Suprapubic skin (tissue), 4 donors: ENCODE measurements around the gene PPM1H.

ENCODE experiments used
- CTCF ChIP-seq, 2 donors: fragments of 200-600 bp in 1 of 2; fragments of 450-650 bp in 1 of 2; sonication (generic) in 1 of 2; IDR thresholded peaks; one replicate each; pipeline ENCODE4 v1.5.1; 2016 to 2019; ENCODE audit warnings: antibody characterized with exemption in 2 of 2, mild to moderate bottlenecking in 1 of 2, moderate library complexity in 1 of 2
- EP300 ChIP-seq: sonication (generic); formaldehyde crosslinking; IDR thresholded peaks from one replicate; pipeline ENCODE4 v1.6.1; 2017; ENCODE audit warnings: antibody characterized with exemption
- POLR2AphosphoS5 ChIP-seq, 3 donors: sonication (generic); formaldehyde crosslinking; IDR thresholded peaks; one replicate each; pipeline ENCODE4 v1.6.1; 2017; ENCODE audit warnings: antibody characterized with exemption in 3 of 3

GRCh38 chr12:62915204-62915529 is 19.8 kb downstream of the PPM1H start:
- TF ChIP-seq CTCF (IDR thresholded peaks at IDR 0.05) (no peak), EP300 (no peak), POLR2AphosphoS5 (IDR thresholded peaks at IDR 0.05) (no peak)
